AG09309 (cell line): ENCODE data around the gene PKMYT1.

ENCODE experiments used
- DNase-seq: peaks from one replicate; pipeline ENCODE4 v3.0.0-alpha.2; 2010; ENCODE audit warnings: low read depth
- H3K4me3 ChIP-seq: 2 replicates; pipeline ENCODE4 v1.5.1; 2011; ENCODE audit warnings: mild to moderate bottlenecking, low read depth, low read length, moderate library complexity; ENCODE audit not compliant: control insufficient read depth
- CTCF ChIP-seq: IDR thresholded peaks from 2 replicates; pipeline ENCODE4 v1.5.1; 2011; ENCODE audit warnings: mild to moderate bottlenecking, low read depth, low read length, inconsistent platforms; ENCODE audit not compliant: insufficient read depth, control insufficient read depth; ENCODE audit errors: missing control alignments

Gene PKMYT1

GRCh38 chr16:3017794-3018506 lies 37.7 kb upstream of the PKMYT1 start, which contains the start of gene CLDN6:
Gene CLDN6, minus strand, starts transcription at chr16:3018183. Its CDS starts 2,162 bp downstream, at chr16:3016021.
- no peak within 1 kb of the TSS for H3K4me3 ChIP-seq
- DNase-seq = no peak
- peak; percentile 19 for TF ChIP-seq CTCF

- TF ChIP-seq CTCF = no peak
- DNase-seq = no peak
- H3K4me3 ChIP-seq = no peak overlapping the region
These were observed 37.1 kb upstream of the PKMYT1 start for GRCh38 chr16:3017344-3017743.

GRCh38 chr16:3015865-3016521 lies 35.7 kb upstream of the PKMYT1 start:
- H3K4me3 ChIP-seq = no peak overlapping the region
- DNase-seq = no peak
- TF ChIP-seq CTCF = no peak

GRCh38 chr16:3014971-3015370 lies 34.7 kb upstream of the PKMYT1 start:
- no peak for DNase-seq
- no peak overlapping the region for H3K4me3 ChIP-seq
- TF ChIP-seq CTCF = no peak

- DNase-seq = no peak
- TF ChIP-seq CTCF = no peak
- no peak overlapping the region for H3K4me3 ChIP-seq
These were observed 33.9 kb upstream of the PKMYT1 start for GRCh38 chr16:3013998-3014690.

GRCh38 chr16:3013491-3013951 lies 33.3 kb upstream of the PKMYT1 start:
- no peak for DNase-seq
- no peak for TF ChIP-seq CTCF
- no peak overlapping the region for H3K4me3 ChIP-seq
